T-helper 1 cell (primary cell): Measurements from ENCODE around the gene DIRAS2.
"Not testable (repeated sequence)": the region's sequence is repeated elsewhere in the genome, so short reads cannot be mapped to it uniquely, and the experiment has no call there.

Experiments
- DNase-seq, 5 donors: peaks; one replicate each; pipeline ENCODE4 v3.0.0-alpha.2; 2012 to 2020
- total RNA-seq, 4 donors: gene quantifications; one replicate each; lab custom pipeline; 2026; lab: John Stamatoyannopoulos, UW

The DIRAS2 gene, protein sequence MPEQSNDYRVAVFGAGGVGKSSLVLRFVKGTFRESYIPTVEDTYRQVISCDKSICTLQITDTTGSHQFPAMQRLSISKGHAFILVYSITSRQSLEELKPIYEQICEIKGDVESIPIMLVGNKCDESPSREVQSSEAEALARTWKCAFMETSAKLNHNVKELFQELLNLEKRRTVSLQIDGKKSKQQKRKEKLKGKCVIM
- total RNA-seq = 0 to 0.31 (median 0.06) reads per million in 4 donors

DNA sequence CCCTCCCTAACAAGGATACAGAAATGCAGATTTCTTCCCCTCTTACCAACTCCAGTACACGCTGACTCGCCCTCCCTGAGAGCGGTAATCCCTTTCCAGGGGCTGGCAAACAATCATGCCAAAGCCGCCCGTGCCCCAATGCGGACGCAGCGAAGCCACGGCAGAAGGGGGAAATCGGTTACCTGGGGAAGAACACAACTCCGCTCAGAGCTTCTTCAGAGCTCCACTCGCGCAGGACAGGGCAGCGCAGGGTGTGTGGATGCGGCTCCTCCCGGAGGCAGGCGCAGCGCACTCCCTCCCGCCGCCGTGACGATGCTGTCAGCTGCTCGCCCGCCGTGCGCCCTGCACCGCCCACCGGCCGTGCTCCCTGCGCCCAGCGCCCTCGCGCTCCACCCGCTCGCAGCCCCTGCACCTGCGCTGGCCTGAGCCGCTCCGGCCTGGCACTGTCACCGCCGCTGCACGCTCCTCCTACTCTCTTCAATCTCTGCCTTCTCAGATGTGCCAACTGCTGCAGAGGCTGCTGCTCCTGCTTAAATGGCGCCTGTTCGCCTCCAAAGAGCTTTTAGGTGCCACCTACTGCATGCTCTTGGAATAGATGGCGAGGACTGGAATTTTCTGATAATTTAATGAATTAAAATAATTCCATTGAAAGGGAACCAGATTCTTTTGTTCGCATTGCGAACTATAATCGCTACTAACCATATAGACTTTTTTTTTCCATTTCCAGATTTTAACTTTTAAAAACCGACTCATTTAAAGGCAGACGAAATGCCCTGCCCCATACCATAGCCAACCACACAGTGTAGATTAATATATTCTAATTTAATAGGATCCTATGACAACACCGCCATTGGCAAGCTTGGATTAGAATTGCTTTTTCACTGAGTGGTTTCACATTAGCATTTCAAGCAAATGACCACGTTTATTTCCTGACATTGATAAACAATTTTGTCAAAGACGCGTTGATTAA is at the start of gene DIRAS2:
Gene DIRAS2 (minus strand): TSS at position 255 of the 970 bp plus-strand sequence. CDS start 28,997 bp downstream, outside the sequence.
- no peak for DNase-seq

DNA sequence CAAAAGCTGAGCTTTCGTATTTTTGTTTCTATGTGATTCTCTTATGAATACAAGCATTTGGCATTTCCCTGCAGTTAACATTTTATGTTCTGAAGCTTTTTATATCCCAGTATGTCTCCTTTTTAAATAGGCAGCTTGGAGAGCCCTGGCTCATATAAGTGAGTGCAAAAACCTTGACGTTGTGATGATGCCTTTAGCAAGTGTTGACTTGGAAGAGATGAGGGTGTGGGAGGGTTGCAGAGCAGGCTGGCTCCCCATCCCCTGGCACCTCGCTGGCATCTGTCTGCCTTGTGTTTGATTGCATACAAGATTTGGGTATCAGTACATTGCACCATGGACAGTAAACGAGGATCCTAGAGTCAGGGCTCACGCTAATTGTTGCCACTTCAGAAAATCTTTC is 42.1 kb upstream of the DIRAS2 start:
- DNase-seq = no peak

DNA sequence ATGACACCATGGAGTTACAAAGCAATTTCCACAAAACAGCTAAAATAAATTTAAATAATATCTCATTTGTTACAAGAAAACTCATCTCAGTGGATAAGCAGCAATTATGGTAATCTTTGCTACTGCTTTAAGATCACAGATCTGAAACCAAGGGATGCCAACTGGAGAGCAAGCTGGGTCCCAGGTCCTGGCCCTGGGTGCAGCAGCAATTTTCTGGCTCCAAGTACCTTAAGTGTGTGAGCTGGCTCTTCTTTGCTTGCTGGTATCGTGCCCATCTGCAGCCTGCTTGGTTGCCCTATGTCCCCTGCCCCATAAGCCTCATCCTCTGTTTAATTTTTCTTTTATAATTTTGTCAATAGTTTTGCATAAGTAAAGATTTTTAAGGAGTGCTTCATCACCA is 41.5 kb upstream of the DIRAS2 start:
- no peak for DNase-seq

DNA sequence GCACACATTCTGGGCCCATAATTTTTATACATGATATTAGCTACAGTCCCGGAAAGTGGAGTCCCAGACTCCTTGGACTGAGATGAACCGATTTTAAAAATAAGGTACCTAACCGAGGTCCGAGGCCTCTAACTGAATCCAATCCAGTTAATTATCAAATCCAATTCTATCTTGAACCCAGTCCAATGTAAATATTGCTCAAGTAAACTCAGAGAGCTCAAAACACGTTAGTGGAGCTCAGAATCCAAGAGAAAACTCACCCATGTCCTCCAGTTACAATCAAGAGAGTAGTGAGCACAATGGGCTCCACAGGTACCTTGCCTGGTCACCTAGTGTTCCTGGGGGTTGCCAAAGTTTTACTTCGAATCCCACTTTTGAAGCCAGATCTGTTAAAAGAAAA is 37.9 kb upstream of the DIRAS2 start:
- DNase-seq = no peak

DNA sequence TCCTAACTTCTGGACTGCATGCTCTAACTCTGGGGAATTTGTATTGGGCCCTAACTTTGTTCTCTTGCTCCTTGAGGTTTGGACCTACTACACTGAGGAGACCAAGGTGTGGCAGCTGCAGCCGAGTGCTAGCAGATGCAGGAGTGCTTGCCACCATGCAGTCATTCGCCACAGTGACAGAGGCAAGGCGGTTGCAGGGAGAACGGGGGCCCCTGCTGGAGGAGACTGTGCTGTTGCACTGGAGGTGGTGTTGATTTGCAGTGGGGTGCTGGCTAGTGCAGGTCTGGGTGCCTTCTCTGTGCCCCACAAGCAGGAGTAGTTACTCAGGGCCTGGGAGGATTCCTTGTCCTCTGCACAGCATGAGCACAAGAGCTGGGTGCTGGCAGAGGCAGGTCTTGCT is 22.4 kb upstream of the DIRAS2 start:
- no peak for DNase-seq

DNA sequence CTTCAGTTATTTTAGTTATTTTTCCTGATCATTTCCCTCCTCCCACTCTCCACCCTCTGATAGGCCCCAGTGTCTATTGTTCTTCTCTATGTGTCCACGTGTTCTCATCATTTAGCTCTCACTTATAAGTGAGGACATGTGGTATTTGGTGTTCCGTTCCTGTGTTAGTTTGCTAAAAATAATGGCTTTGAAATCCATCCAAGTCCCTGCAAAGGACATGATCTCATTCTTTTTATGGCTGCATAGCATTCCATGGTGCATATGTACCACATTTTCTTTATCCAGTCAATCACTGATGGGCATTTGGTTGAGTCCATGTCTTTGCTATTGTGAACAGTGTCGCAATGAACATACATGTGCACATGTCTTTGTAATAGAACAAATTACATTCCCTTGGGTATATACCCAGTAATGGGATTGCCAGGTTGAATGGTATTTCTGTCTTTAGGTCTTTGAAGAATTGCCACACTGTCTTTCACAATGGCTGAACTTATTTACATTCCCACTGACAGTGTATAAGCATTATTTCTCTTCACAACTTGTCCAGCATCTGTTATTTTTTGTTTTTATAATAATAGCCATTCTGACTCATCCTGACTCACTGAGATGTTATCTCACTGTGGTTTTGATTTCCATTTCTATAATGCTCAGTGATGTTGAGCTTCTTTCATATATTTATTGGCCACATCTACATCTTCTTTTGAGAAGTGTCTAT is 17.2 kb upstream of the DIRAS2 start:
- no peak for DNase-seq

DNA sequence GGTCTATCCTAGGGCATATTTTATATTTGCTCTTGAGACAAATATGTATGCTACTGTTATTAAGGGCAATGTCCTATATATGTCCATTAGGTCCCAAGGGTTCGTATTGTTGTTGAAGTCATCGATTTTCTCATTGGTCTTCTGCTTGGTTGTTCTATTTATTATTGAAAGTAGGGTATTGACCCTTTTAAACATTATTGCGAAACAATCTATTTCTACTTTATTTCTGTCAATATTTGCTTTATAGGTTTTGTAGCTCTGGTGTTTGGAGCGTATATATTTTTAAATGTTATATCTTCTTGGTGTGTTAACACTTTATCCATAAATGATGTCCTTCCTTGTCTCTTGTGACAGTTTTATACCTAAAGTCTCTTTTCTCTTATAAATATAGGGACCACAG is 16.2 kb upstream of the DIRAS2 start:
- DNase-seq = no peak

DNA sequence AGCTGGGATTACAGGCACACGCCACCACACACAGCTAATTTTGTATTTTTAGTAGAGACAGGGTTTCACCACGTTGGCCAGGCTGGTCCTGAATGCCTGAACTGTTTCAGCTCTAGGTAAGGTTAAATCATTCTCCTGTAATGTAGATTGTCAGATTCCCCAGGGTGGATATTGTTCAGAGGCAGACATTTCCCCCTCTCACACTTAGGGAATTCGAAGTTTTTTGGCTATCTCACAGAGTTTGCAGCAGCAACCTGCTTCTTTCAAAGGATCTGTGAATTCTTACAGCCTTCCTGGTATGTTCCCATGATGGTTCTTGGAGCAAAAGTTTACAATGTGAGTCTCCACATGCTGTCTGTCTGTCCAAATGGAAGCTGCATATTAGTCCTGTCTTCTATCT is 15.6 kb upstream of the DIRAS2 start:
- no peak for DNase-seq

DNA sequence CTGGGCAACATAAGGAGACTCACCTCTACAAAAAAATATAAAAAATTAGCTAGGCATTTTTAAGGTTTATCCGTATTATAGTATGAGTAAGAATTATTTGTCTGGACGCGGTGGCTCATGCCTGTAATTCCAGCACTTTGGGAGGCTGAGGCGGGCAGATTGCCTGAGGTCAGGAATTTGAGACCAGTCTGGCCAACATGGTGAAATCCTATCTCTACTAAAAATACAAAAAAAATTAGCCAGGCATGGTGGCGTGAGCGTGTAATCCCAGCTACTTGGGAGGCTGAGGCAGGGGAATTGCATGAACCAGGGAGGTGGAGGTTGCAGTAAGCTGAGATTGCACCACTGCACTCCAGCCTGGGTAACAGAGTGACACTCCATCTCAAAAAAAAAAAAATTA is 14.3 kb upstream of the DIRAS2 start:
- DNase-seq = not testable (repeated sequence)

DNA sequence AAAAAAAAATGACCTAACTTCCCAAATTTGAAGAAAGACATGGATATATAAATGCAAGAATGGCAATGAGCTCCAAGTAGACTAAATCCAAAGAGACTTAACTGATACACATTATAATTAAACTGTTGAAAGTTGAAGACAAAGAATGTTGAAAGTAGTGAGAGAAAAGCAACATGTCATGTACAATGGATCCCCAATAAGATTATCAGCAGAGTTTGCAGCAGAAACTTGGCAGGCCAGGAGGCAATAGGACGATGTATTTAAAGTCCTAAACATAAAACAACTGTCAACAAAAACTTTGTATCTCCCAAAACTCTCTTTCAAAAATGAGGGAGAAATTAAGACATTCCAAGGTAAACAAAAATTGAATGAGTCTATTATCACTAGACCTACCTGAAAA is 8.6 kb upstream of the DIRAS2 start:
- DNase-seq = no peak

DNA sequence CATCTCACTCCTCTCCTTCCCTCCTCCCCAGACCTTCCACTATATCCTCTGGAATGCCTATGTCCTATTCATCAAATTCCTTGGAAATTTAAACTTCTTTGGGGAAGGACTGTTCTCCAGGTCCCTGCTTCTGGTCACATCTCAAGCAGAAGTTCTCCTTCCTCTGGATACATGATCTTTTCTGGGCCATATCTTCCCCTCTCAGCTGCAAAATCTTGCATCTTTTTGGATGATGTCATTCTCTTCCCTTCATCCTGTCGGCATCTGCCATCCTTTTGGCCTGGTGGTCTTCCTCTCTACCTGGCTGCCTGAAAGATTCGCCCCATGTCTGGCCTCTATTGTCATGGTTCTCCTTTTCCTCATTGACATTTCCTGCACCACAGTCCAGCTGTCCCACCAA is 5.2 kb upstream of the DIRAS2 start:
- no peak for DNase-seq

DNA sequence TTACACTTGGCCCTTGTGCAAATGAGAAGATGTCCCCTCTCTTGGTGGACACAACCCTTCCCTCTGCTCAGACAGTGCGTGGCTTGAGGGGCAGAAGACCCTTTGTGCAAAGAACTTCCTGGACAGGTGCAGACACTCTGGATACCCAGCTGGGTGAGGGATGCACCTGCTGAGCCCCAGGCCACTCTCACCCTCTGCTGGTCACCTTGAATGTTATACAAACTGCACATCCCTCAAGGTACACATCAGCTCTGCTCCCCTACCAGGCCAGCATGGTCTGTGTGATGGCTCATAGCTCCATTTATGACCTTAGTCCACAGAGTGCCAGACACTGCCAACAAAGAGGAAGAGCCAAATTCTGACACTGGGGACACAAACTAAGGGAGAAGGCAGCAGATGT is 3.1 kb upstream of the DIRAS2 start:
- DNase-seq = no peak

DNA sequence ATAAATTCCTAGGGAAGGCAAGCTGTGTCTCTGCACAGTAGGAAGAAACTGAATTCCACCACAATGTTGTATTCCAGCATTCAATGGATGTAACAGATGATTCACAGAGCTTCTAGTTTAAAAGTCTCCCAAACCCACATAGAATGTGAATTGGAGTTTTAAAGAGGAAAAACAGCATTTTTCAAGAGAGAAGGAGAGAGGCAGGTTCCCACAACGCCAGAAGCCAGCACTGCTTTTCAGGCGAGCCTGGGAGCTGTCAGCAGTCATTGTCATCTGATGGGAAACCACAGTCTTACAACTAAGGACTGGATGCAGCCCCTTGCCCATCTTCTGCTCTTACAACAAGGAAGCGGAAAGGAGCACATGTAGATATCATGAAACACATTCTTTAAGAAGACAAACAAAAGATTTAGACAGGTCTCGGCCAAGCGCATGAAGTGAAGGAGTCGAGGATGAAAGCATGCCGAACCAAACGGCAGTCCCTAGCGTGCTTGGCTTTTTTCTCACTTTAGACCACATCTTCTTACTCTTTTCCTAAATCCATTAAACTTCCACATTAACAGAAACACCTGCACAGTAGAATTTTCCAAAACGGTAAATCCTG is 638 bp downstream of the DIRAS2 start:
- no peak for DNase-seq

DNA sequence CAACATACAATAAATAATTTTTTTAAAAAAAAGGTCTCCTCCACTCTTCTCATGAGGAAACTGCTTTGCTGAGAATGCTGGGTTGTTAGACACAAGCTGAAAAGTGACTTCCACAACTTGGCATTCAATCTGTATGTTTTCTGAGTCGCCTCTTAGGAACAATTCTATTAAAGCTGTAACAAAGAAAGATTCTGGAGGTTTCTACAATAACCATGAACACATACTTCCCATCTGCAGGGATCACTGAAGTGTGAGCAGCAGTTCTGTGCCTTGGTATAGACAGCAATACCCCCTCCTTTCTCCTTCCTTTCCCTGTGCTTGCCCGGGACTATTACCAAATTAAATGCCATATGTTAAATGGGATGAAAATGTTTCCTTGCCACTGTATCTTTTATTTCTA is 1.5 kb downstream of the DIRAS2 start:
- DNase-seq = no peak

DNA sequence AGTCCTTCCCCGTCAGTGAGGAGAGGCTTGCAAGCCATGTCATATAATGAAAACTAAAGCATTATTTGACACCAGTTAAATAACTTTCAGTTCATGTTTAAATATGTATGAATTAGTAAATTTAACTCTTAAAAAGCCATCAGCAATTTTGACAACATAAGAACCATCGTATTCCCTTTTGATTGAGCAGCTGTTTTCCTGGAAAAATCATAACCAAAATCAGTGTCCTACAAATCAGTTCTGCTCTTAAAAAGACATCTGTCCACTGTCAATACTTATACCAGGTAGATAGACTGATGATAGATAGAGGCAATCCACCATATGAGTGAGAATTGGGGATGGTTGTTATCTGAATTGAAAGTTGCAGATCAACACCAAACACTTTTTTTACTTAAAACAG is 2.3 kb downstream of the DIRAS2 start:
- no peak for DNase-seq

DNA sequence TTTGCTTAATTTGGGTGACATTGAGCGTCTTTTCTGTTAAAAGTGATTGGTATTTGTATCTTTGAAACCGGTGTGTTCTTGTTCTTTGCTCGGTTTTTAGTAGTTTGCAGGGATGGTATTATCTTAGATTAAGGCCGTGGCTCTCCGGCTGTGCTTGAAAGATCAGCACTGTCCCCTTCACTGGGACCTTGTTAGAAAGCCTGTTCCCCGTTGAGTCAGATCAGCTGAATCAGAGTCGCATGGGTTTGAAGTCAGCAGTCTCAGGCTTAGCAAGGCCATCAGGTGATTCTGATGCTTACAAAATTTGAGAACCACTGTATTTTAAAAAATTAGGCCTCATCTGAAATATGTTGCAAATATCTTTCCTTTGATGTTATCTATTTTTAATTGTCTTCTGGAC is 5.0 kb downstream of the DIRAS2 start:
- no peak for DNase-seq

DNA sequence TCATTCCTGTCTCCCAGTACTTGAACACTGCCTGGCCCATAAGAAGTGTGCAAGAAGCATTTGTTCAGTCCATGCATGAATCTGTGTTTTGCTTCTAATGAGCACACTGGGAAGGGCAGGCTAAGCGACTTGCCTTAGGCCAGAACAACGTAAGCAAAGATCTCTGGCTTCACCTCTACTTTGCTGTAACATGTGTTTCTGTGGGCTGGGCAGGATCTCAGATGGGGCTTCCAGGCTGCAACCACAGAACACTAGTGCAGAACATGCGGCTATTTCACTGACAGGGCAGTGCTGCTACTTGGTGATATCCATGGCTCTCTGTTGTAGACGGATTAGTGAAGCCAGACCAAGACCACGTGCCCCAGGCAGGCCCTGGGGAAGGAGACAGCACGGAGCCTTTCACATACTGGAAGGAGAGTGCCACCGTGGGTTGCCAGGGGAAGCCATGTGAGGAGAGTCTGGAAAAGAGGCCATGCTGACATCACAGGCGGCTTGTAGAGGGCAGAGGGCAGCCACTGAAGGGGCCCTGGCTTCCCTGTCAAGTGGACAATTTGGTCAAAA is 9.9 kb downstream of the DIRAS2 start:
- DNase-seq = no peak

DNA sequence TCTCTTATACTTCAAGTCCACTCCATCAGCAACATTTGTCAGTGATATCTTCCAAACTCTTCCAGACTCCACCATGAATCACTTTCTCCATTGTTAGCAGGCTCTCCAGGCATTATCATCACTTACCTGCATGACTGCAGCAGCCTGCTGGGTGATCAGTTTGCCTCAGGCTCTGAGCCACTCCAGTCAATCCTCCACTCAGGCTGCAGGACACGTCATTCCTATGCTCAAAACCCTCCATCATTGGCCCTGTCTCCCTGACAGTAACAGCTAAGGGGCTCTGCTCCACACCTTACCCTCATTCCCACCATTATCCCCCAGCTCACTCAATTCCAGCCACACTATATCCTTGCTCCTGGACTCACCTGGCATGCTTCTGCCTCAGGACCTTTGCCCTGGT is 10.7 kb downstream of the DIRAS2 start:
- DNase-seq = no peak

DNA sequence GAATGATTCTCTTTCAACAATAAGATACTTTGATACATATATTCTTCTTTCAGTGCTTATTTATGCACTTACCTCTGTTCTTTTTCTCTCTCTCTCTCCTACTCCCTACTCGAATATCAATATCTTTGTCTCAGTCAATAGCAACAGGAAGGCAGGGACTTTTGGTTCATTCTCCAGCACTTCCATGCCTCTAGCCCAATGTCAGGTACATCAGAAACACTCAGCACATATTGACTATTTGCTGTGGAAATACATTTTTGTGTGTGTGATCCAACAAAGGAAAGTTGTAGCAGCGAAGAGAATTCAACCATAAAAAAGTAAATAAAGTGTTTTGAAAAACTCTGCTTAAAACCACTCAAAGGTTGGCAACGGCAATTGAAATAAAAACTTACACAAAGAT is 12.6 kb downstream of the DIRAS2 start:
- DNase-seq = no peak

DNA sequence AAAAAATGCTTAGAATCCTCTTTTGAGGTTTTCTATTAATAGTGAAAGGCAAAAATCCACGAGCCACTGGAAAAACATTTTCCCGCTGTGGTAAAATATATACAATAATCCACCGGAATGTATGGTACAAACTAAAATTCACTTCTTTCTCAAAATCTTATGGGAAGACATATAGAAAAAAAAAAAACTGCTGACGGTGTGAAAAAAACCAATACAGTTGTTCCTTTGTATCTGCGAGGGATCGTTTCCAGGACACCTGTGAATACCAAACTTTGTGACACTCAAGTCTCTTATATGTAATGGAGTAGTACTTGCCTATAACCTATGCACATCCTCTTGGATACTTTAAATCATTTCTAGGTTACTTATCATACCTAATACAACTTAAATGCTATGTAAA is 13.3 kb downstream of the DIRAS2 start:
- DNase-seq = no peak

DNA sequence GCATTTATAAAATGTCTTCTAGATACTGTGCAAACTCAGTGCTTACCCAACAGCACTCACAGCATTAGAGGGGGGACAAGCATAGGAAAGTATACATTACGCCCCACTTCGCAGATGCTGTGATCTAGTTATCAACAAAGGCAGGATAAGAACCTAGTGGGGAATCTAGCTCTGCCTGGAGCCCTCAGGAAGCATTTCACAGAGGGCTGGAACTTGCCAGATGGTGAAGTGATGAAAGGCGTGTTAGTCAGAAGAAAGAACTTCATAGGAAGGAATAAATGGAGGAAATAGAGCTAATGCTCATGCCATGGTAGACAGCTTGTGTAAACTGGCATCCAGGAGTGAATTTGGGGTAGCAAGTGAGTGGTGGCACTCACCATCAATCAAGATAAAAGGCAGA is 25.8 kb downstream of the DIRAS2 start:
- no peak for DNase-seq

DNA sequence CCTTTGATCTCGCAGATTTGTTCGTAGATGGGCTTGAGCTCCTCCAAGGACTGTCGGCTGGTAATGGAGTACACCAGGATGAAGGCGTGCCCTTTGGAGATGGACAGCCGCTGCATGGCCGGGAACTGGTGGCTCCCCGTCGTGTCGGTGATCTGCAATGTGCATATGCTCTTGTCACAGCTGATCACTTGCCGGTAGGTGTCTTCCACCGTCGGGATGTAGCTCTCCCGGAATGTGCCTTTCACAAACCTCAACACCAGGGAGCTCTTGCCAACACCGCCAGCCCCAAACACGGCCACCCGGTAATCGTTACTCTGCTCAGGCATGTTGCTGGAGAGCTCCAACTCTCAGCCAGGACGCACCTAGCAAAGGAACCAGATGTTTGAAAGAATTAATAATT is 29.1 kb downstream of the DIRAS2 start:
- no peak for DNase-seq

DNA sequence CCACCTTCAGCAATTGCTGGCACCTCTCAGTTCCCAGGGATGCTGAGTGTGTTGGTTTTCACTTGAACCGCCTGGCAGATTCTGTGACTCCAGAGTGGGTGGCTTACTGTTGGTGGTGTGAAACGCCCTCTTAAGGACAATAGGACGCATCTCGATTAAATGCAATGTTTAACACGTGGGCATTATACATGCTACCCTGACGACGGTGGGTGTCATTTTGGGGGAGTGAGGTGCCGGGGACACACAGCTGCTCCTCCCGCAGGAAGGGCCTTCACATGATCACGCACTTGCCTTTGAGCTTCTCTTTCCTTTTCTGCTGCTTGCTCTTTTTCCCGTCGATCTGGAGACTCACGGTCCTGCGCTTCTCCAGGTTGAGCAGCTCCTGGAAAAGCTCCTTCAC is 29.7 kb downstream of the DIRAS2 start:
- no peak for DNase-seq
